Fibroblast of lung (primary cell): ENCODE results near the gene CAPN9. TPM values are rescaled to one million over a fixed set of nuclear protein-coding genes. Genes with fewer than 3 reads are reported as not detected.

Experiments used
- DNase-seq, 2 donors: peaks; one replicate each; pipeline versions ENCODE4 v3.0.0 to v3.0.0-alpha.2; 2010; ENCODE audit warnings: low read depth in 2 of 2
- H2AFZ ChIP-seq: 2 replicates; pipeline ENCODE4 v1.5.1; 2012; ENCODE audit warnings: low read length, control low read depth, inconsistent platforms
- H3K27ac ChIP-seq: 2 replicates; pipeline ENCODE4 v1.5.1; 2011; ENCODE audit warnings: low read length, control low read depth; ENCODE audit not compliant: insufficient read depth
- H3K27me3 ChIP-seq: 2 replicates; pipeline ENCODE4 v1.5.1; 2011; ENCODE audit warnings: mild to moderate bottlenecking, low read length; ENCODE audit not compliant: control insufficient read depth, insufficient read depth
- H3K36me3 ChIP-seq: 2 replicates; pipeline ENCODE4 v1.5.1; 2011; ENCODE audit warnings: low read length; ENCODE audit not compliant: control insufficient read depth, insufficient read depth
- H3K4me1 ChIP-seq: 2 replicates; pipeline ENCODE4 v1.5.1; 2011; ENCODE audit warnings: low read length; ENCODE audit not compliant: control insufficient read depth, insufficient read depth; ENCODE audit errors: extremely low read depth
- H3K4me2 ChIP-seq: 2 replicates; pipeline ENCODE4 v1.5.1; 2011; ENCODE audit warnings: low read length, control low read depth; ENCODE audit not compliant: insufficient read depth; ENCODE audit errors: extremely low read depth
- H3K4me3 ChIP-seq, 4 experiments: fragments of 200-600 bp in 1 of 4; sonication (generic) in 1 of 4; replicated peaks in 1 of 4; 2 replicates each; pipeline ENCODE4 v1.5.1; 2011 to 2016; ENCODE audit warnings: low read length in 4 of 4, low read depth in 3 of 4, mild to moderate bottlenecking in 3 of 4, control low read depth in 2 of 4, inconsistent platforms in 1 of 4, mixed read lengths in 1 of 4; ENCODE audit not compliant: insufficient read depth in 1 of 4; ENCODE audit errors: control extremely low read depth in 1 of 4
- H3K79me2 ChIP-seq: 2 replicates; pipeline ENCODE4 v1.5.1; 2012; ENCODE audit warnings: mild to moderate bottlenecking, low read length, inconsistent platforms; ENCODE audit not compliant: control insufficient read depth, insufficient read depth
- H3K9ac ChIP-seq: 2 replicates; pipeline ENCODE4 v1.5.1; 2011; ENCODE audit warnings: mild to moderate bottlenecking, low read length, control low read depth; ENCODE audit not compliant: insufficient read depth
- H3K9me3 ChIP-seq: 2 replicates; pipeline ENCODE4 v1.5.1; 2012; ENCODE audit warnings: low read depth, low read length; ENCODE audit not compliant: control insufficient read depth, insufficient read depth
- H4K20me1 ChIP-seq: 2 replicates; pipeline ENCODE4 v1.5.1; 2011; ENCODE audit warnings: low read length; ENCODE audit not compliant: control insufficient read depth, insufficient read depth; ENCODE audit errors: extremely low read depth
- CTCF ChIP-seq, 2 donors: IDR thresholded peaks in 1 of 2; conservative IDR thresholded peaks in 1 of 2; 1 replicate in 1 of 2; 2 replicates in 1 of 2; pipeline ENCODE4 v1.5.1; 2011 to 2012; ENCODE audit warnings: low read length in 2 of 2, control low read depth in 1 of 2, inconsistent platforms in 1 of 2, low read depth in 1 of 2, mild to moderate bottlenecking in 1 of 2
- EZH2 ChIP-seq: IDR thresholded peaks from 2 replicates; pipeline ENCODE4 v1.5.1; 2012; ENCODE audit warnings: low read length, control low read depth, mild to moderate bottlenecking; ENCODE audit errors: missing control alignments
- polyA plus RNA-seq, 2 donors: library from polyadenylated mRNA; depleted of rRNA in 1 of 2; stranded (reverse) in 1 of 2; unstranded in 1 of 2; fragments of >200 nt; gene quantifications; 2 replicates each; pipeline ENCODE4 v1.2.1, GENCODE V29; 2011 to 2012; ENCODE audit warnings: missing spikeins in 1 of 2
- total RNA-seq: library from RNA; depleted of rRNA; stranded (reverse); fragments of >200 nt; gene quantifications from 2 replicates; pipeline ENCODE4 v1.2.1, GENCODE V29; 2014

CAPN9 gene
- total and polyA plus RNA-seq, 2 donors (not counting 1 experiment from before 2014, with no cell fraction given) = 0.17 TPM; not detected in 1

- Histone ChIP-seq H3K27ac (no peak overlapping the region), H2AFZ (no peak overlapping the region), H3K4me1 (no peaks in the 10 kb centered on the region), H4K20me1 (no peaks in the 10 kb centered on the region), H3K9ac (no peak overlapping the region), H3K9me3 (no peaks in the 10 kb centered on the region), H3K79me2 (no peaks in the 10 kb centered on the region), H3K36me3 (no peaks in the 10 kb centered on the region), H3K27me3 (peaks cover 2% of the 10 kb centered on the region), H3K4me3 (no peak overlapping the region), H3K4me2 (no peak overlapping the region)
- no peak for TF ChIP-seq EZH2
- TF ChIP-seq CTCF (conservative IDR thresholded peaks at IDR 0.05 in 1 of 2, IDR thresholded peaks at IDR 0.05 in 1 of 2; ENCODE audit: low read depth in 1 of 2, low read length in 2 of 2) = no peak
- no peak for DNase-seq
These were observed 60.5 kb downstream of the CAPN9 start for GRCh38 chr1:230807561-230808280.

- H3K4me3 ChIP-seq = no peak overlapping the region
- no peak for DNase-seq
- no peak overlapping the region for H3K4me2 ChIP-seq
- H3K9ac ChIP-seq = no peak overlapping the region
- H3K27ac ChIP-seq = no peak overlapping the region
- no peaks in the 10 kb centered on the region for H4K20me1 ChIP-seq
- no peaks in the 10 kb centered on the region for H3K4me1 ChIP-seq
- H3K27me3 ChIP-seq = peaks cover 2% of the 10 kb centered on the region
- H3K9me3 ChIP-seq = no peaks in the 10 kb centered on the region
- TF ChIP-seq CTCF (conservative IDR thresholded peaks at IDR 0.05 in 1 of 2, IDR thresholded peaks at IDR 0.05 in 1 of 2; ENCODE audit: low read depth in 1 of 2, low read length in 2 of 2) (no peak), EZH2 (no peak)
- H3K79me2 ChIP-seq = no peaks in the 10 kb centered on the region
- no peak overlapping the region for H2AFZ ChIP-seq
- H3K36me3 ChIP-seq = no peaks in the 10 kb centered on the region
These were observed 61.2 kb downstream of the CAPN9 start for GRCh38 chr1:230808281-230808872.

GRCh38 chr1:230809256-230809990 lies 62.2 kb downstream of the CAPN9 start:
- no peak overlapping the region for H3K4me2 ChIP-seq
- H3K9me3 ChIP-seq = no peaks in the 10 kb centered on the region
- no peaks in the 10 kb centered on the region for H4K20me1 ChIP-seq
- DNase-seq = no peak
- no peak overlapping the region for H3K4me3 ChIP-seq
- peaks cover 2% of the 10 kb centered on the region for H3K27me3 ChIP-seq
- no peak overlapping the region for H3K27ac ChIP-seq
- H3K4me1 ChIP-seq = no peaks in the 10 kb centered on the region
- no peak overlapping the region for H2AFZ ChIP-seq
- no peaks in the 10 kb centered on the region for H3K36me3 ChIP-seq
- H3K9ac ChIP-seq = no peak overlapping the region
- TF ChIP-seq EZH2 (no peak), CTCF (conservative IDR thresholded peaks at IDR 0.05 in 1 of 2, IDR thresholded peaks at IDR 0.05 in 1 of 2; ENCODE audit: low read depth in 1 of 2, low read length in 2 of 2) (no peak)
- no peaks in the 10 kb centered on the region for H3K79me2 ChIP-seq
